Dedifferentiated amniotic fluid mesenchymal stem cell (primary cell): ENCODE data around the gene NF2.

ENCODE experiments used
- DNase-seq: peaks from one replicate; pipeline ENCODE4 v3.0.0-alpha.2; 2016; ENCODE audit errors: extremely low spot score

Gene NF2

GRCh38 chr22:29631725-29632124 lies 28.3 kb downstream of the NF2 start:
- no peak for DNase-seq

- no peak for DNase-seq
These were observed 29.2 kb downstream of the NF2 start for GRCh38 chr22:29632672-29633071.

- no peak for DNase-seq
These were observed 30.3 kb downstream of the NF2 start for GRCh38 chr22:29633514-29634312.

GRCh38 chr22:29634847-29635246 lies 31.4 kb downstream of the NF2 start:
- DNase-seq, result no peak

GRCh38 chr22:29635734-29636357 lies 32.4 kb downstream of the NF2 start:
- DNase-seq, result peak; percentile 59

GRCh38 chr22:29636751-29637150 lies 33.3 kb downstream of the NF2 start:
- no peak for DNase-seq

- DNase-seq, result no peak
These were observed 33.7 kb downstream of the NF2 start for GRCh38 chr22:29637181-29637580.

- no peak for DNase-seq
These were observed 35.2 kb downstream of the NF2 start for GRCh38 chr22:29638678-29639077.

GRCh38 chr22:29639096-29639495 lies 35.7 kb downstream of the NF2 start:
- no peak for DNase-seq

- no peak for DNase-seq
These were observed 37.7 kb downstream of the NF2 start for GRCh38 chr22:29641042-29641699.

- DNase-seq, result no peak
These were observed 38.4 kb downstream of the NF2 start for GRCh38 chr22:29641700-29642330.

- DNase-seq, result no peak
These were observed 39.3 kb downstream of the NF2 start for GRCh38 chr22:29642694-29643093.

GRCh38 chr22:29647954-29648737 lies 44.7 kb downstream of the NF2 start:
- no peak for DNase-seq

- no peak for DNase-seq
These were observed 46.9 kb downstream of the NF2 start for GRCh38 chr22:29650370-29650769.

GRCh38 chr22:29651652-29652051 lies 48.2 kb downstream of the NF2 start:
- DNase-seq, result no peak

- no peak for DNase-seq
These were observed 51.0 kb downstream of the NF2 start for GRCh38 chr22:29654420-29654819.

- DNase-seq, result no peak
These were observed 51.4 kb downstream of the NF2 start for GRCh38 chr22:29654882-29655281.

- DNase-seq, result no peak
These were observed 54.7 kb downstream of the NF2 start for GRCh38 chr22:29658176-29658575.

- DNase-seq, result no peak
These were observed 56.6 kb downstream of the NF2 start for GRCh38 chr22:29660021-29660420.

- DNase-seq, result no peak
These were observed 57.9 kb downstream of the NF2 start for GRCh38 chr22:29661336-29661735.

- DNase-seq, result no peak
These were observed 59.9 kb downstream of the NF2 start for GRCh38 chr22:29663180-29663821.
